ENCODE data around the gene HINT3.
"Not testable (repeated sequence)": the region's sequence is repeated elsewhere in the genome, so short reads cannot be mapped to it uniquely, and the experiment has no call there.

HINT3 gene

GRCh38 chr6:125956506-125957390 is at the start of gene HINT3:
Gene HINT3 (plus strand): TSS chr6:125956770. CDS start chr6:125956978, 208 bp downstream.
- ATAC-seq, result peak; percentile 93 to 95

GRCh38 chr6:125910527-125910926 is 46.0 kb upstream of the HINT3 start:
- ATAC-seq, result peak; percentile 90 to 94

- peak in 1 of 2 donors; percentile 2 for ATAC-seq
Observed at GRCh38 chr6:125911051-125911451, 45.5 kb upstream of the HINT3 start.

- not testable (repeated sequence) for ATAC-seq
Observed at GRCh38 chr6:125912430-125912829, 44.1 kb upstream of the HINT3 start.

GRCh38 chr6:125913145-125913544 is 43.4 kb upstream of the HINT3 start:
- ATAC-seq, result no peak

- no peak for ATAC-seq
Observed at GRCh38 chr6:125913864-125914351, 42.7 kb upstream of the HINT3 start.

GRCh38 chr6:125918230-125918629 is 38.3 kb upstream of the HINT3 start:
- ATAC-seq, result peak in 1 of 2 donors; percentile 5

GRCh38 chr6:125918681-125919566 is 37.6 kb upstream of the HINT3 start:
- peak; percentile 91 to 94 for ATAC-seq

GRCh38 chr6:125919618-125920017 is 37.0 kb upstream of the HINT3 start:
- no peak for ATAC-seq

- no peak for ATAC-seq
Observed at GRCh38 chr6:125922322-125922860, 34.2 kb upstream of the HINT3 start.

GRCh38 chr6:125923366-125923877 is 33.1 kb upstream of the HINT3 start:
- ATAC-seq, result no peak

- no peak for ATAC-seq
Observed at GRCh38 chr6:125924169-125924568, 32.4 kb upstream of the HINT3 start.

GRCh38 chr6:125924697-125925358 is 31.7 kb upstream of the HINT3 start:
- no peak for ATAC-seq

GRCh38 chr6:125926711-125927110 is 29.9 kb upstream of the HINT3 start:
- ATAC-seq, result no peak

- ATAC-seq, result no peak
Observed at GRCh38 chr6:125927761-125928160, 28.8 kb upstream of the HINT3 start.

- no peak for ATAC-seq
Observed at GRCh38 chr6:125930765-125931418, 25.7 kb upstream of the HINT3 start.

- peak; percentile 25 to 51 for ATAC-seq
Observed at GRCh38 chr6:125931733-125932450, 24.7 kb upstream of the HINT3 start.

- ATAC-seq, result no peak
Observed at GRCh38 chr6:125932451-125932795, 24.1 kb upstream of the HINT3 start.

- not testable (repeated sequence) for ATAC-seq
Observed at GRCh38 chr6:125935520-125935919, 21.1 kb upstream of the HINT3 start.

GRCh38 chr6:125939026-125939425 is 17.5 kb upstream of the HINT3 start:
- no peak for ATAC-seq

GRCh38 chr6:125939791-125940190 is 16.8 kb upstream of the HINT3 start:
- ATAC-seq, result no peak
